Parietal lobe (tissue), 2 donors: ENCODE data around the gene DIS3. TPM values are rescaled to one million over a fixed set of nuclear protein-coding genes. Genes with fewer than 3 reads are reported as not detected.

Experiments used
- small RNA-seq: library from RNA; depleted of rRNA; stranded (forward); fragments of <200 nt; gene quantifications from one replicate; pipeline ENCODE3, GENCODE V24; 2014; ENCODE audit warnings: low replicate concordance
- total RNA-seq: library from RNA; depleted of rRNA; stranded (reverse); fragments of >200 nt; gene quantifications from one replicate; pipeline ENCODE4 v1.2.3, GENCODE V29; 2014

DIS3 gene, protein sequence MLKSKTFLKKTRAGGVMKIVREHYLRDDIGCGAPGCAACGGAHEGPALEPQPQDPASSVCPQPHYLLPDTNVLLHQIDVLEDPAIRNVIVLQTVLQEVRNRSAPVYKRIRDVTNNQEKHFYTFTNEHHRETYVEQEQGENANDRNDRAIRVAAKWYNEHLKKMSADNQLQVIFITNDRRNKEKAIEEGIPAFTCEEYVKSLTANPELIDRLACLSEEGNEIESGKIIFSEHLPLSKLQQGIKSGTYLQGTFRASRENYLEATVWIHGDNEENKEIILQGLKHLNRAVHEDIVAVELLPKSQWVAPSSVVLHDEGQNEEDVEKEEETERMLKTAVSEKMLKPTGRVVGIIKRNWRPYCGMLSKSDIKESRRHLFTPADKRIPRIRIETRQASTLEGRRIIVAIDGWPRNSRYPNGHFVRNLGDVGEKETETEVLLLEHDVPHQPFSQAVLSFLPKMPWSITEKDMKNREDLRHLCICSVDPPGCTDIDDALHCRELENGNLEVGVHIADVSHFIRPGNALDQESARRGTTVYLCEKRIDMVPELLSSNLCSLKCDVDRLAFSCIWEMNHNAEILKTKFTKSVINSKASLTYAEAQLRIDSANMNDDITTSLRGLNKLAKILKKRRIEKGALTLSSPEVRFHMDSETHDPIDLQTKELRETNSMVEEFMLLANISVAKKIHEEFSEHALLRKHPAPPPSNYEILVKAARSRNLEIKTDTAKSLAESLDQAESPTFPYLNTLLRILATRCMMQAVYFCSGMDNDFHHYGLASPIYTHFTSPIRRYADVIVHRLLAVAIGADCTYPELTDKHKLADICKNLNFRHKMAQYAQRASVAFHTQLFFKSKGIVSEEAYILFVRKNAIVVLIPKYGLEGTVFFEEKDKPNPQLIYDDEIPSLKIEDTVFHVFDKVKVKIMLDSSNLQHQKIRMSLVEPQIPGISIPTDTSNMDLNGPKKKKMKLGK
- 35.4 TPM for total RNA-seq

GRCh38 chr13:72781451-72782439, at the start of gene DIS3, which contains the start of gene PIBF1:
Gene DIS3, minus strand, starts transcription at chr13:72781900. Its CDS starts 68 bp downstream, at chr13:72781832.
Gene PIBF1, plus strand, starts transcription at chr13:72782133. Its CDS starts 1,337 bp downstream, at chr13:72783470.

GRCh38 chr13:72727417-72728289, 54.0 kb downstream of the DIS3 start, which contains the start of the genes BORA and MZT1:
Gene BORA, plus strand, starts transcription at chr13:72727923. Its CDS starts 1,018 bp downstream, at chr13:72728941.
Gene MZT1, minus strand, starts transcription at chr13:72727629. Its CDS starts 27 bp downstream, at chr13:72727602.

Small RNAs within 50 kb of the gene (small RNA-seq; reads per million reads assigned to genes)
- gene RNU6-80P, result not detected

Other genes with a start within 250 kb of the DIS3 start
- 17.5 TPM for gene MZT1, start 54.3 kb downstream of the DIS3 start, total RNA-seq
- 3.8 TPM for gene BORA, start 54.0 kb downstream of the DIS3 start, total RNA-seq
- gene PIBF1, start 233 bp upstream of the DIS3 start, total RNA-seq, result 46.3 TPM